ENCODE data around the gene SLC10A7.

Gene SLC10A7

DNA sequence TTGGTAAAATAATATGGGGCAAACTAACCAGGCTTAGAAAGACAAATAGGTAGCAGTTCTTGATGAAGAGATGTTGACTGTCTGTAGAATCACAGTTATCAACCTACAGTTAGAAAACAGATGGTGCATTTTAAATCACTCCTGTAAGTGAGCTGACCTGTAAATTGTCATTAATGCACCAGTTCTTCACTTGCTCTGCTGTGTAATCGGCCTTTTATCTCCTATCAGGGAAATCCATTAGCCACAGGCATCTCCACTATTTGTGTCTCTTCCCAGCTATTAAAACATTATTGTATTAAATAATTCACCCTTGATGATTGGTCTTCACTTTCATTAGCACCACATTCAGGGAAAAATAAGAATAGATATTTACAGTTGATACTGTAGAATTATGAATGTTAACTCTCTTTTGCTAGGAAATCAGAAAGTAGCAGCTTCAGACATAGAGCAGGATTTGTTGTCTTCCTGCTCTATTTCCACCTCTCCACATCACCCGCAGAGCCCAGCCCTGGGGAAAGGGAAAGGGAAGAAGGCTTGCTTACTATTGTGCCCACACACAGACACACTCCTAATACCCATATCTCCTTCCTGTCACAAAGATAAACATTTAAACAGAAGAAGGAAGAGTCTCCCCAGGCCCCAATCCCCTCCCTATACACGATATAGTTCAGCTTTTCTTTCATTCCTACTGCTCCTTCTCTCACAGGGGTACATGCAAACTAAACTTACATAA is 210.3 kb downstream of the SLC10A7 start:
- DNase-seq (ENCODE audit: low read depth in 3 of 3): no peak

DNA sequence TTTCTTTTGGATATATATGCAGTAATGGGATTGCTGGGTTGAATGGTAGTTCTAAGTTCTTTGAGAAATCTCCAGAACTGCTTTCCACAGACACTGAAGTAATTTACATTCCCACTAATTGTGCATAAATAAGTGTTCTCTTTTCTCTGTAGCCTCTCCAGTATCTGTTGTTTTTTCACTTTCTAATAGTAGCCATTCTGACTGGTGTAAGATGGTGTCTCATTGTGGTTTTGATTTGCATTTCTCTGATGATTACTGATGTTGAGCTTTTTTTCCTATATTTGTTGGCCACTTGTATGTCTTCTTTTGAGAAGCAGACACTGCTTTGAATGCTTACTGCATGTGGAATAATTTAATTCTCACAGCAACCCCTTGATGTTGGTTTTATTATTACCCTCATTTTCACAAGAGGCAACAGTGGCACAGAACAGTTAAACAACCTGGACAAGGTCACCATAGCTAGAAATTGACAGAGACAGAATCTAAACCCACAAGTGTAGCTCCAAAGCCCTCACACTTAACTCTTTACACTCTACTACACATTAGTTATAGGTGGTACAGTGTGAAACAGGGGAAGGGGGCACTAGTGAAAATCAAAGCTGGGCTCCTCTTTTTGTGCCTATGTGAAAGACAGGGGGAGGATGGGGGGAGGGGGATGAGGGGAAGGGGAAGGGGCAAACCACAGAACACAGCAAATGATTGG is 211.3 kb downstream of the SLC10A7 start:
- no peak for DNase-seq (ENCODE audit: low read depth in 3 of 3)

DNA sequence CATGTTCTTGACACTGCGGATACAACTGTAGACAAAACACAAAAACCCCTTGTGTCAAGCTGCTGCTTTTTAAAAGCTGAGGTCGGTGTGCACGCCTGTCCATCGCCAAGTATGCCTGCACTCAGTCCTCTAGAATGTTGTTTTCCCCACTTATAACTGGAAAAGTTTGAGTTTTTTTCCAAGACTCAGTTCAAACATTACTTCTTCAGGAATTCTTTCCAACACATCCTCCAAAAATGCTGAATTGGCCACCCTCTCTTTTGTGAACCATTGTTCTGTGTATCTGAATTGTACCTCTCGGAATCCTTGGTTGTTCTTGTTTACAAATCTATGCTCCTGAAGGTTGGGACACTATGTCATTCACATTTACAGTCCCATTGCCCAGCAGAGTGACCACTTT is 212.8 kb downstream of the SLC10A7 start:
- DNase-seq (ENCODE audit: low read depth in 3 of 3): no peak

DNA sequence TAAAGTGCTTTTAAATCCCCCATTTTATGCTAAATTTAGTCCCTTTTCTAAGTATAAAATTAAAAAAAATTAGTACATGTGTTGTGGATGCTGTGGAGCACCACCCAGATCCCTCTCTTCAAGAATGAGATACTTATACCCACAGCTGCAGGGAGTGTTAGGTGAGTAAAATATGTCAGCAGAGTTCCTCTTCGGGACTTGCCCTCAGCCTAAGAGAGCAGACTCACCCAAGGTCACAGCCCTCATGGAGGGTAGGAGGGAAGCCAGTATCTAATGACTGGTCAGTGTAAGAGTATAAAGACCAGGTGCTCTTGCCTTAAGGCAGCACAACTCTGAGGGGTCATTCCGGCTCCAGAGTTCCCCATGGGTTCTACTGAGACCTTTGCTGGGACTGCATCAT is 218.9 kb downstream of the SLC10A7 start:
- no peak for DNase-seq (ENCODE audit: low read depth in 3 of 3)

DNA sequence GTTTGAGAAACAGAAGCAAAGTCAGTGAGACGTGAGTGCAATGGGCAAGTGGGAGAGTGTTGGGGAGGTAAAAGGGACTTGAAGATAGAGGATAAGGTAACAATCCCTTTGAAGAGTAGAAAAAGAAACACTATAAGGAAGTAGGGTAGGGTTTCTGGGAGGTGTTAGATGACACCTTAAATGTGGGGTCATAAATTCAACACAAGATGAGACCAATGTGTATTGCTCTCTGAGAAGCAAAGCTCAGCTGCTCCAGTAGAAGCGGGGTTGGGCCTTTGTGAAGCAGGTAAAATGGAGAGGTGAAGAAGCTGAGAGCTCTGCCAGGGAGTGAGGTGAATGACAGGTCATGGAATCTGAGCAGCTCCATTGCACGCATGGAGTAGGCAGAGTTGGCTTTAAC is 222.1 kb downstream of the SLC10A7 start:
- no peak for DNase-seq (ENCODE audit: low read depth in 3 of 3)

DNA sequence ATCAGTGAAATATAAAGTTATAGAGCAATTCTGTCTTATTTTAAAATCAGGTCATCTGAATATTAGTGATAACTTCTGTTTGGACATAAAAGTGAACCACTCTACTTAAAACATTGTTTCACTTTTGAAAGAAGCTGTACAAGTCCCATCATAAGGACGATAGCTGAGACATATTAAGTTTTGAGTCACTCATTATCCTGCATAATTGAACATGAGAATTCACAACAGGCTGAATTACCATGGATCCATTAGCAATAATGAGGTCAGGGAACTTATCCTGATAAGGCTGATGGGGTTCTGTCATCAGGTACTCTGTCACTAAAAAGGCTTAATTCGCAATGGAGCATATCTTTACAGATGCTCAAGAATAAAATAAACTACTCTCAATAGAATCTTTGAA is 227.0 kb downstream of the SLC10A7 start:
- no peak for DNase-seq (ENCODE audit: low read depth in 3 of 3)

DNA sequence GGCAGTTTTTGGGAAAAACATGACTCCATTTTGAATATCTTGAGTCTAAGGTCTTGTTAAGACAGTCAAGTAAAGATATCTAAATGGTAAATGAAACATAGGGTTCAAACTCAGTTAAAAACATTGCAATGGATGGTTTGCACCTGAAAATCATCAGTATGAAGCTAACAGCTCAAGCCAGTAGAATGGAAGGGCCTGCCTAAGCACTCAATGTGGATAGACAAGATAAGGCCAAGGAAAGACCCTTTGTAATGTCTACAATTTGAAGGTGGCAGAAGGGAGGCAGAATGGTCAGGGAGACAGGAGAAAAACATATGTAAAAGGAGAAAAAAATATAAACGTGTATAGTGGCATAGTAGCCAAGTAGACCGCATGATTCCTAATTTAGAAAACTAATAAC is 229.2 kb downstream of the SLC10A7 start:
- DNase-seq (ENCODE audit: low read depth in 3 of 3): no peak

DNA sequence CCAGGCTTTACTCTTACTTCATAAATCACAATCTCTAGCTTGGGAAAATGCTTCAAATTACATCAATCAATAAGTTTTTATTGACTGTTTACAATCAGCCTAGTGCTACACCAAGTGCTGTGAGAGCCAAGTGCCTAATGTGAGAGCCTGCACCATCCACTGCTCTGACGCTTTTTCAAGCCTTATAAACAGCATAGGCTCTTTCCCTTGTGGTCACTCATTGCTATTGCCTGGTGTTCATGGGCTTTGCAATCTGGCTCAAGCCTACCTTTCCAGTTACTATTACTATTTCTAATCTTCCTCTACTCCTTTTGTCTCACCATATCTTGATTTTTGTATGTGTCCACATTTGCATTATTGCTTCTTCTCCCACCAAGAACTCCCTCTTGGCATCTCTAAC is 230.4 kb downstream of the SLC10A7 start:
- DNase-seq (ENCODE audit: low read depth in 3 of 3): no peak

DNA sequence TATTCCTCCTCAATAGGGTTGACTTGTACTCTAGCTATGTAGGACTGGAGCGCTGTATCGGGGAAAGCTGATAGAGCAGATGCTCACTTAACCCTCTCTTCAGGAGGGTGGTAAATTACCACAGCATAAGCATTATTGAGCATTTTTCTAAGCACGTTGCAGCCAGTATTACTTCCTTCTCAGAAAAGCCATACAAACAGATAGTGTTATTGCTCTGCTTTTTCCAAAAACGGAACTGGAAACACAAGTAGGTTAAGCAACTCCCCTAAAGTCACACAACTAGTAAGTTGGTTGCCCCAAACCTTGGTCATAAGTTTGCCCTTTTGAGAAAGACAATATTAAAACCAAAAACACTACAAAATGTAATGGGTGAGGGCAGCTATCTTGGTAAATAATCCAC is 233.5 kb downstream of the SLC10A7 start:
- DNase-seq (ENCODE audit: low read depth in 3 of 3): no peak

DNA sequence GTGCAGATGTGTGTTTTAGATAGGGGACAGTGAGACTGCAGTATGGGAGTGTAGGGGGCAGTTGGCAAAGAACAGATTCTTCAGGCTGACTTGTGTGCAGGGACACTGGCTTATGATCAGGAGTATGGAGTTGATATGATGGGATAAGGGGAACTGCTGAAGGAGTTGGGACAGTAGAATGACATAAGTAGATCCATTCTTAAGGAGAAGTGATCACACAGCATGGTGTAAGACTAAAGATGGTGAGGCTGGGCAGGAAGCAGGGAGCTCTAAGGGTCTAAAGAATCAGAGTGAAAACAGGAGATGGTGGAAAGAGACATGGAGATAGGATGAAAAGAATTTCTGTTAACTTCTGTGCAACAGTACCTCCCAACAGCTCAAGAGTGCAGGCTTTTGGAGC is 236.7 kb downstream of the SLC10A7 start:
- no peak for DNase-seq (ENCODE audit: low read depth in 3 of 3)

DNA sequence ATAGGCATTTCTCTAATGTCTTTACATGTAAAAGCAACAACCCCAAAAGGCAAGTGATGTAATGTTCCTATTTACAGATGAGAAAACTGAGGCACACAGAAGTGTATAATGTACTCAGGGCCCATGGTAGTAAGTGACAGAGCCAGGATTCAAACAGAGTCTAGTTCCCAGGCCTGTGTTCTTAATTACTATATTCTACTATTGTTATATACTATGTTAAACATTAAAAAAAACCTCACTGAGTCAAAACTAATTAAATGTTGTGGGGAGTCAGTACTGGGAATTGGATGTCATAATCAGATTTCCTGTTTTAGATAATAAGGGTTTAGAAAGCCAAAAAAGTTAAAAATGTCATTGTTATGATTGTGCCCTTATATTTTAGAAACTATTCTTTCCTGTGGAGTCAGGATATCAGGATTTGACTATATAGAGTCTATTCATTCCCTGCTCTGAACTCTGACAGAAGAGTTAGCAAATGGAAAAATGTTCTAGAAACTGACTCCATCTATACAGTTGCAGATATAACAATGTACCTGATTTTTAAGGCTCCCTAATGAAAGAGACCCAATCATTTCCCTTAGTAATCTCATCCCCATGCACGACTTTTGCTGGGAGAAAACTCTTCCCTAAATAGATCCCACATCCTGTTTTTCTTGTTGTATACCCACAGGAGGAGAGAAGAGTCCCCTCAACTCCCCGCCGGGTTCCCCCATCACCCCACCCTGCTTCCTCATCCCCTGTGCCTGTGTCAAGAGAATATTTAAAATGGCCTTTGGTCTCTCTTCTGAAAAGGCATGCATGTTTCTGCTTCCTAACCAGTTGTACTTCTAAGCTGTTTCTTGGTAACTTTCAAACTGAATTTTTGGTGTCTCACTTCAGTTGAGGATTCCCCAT is 237.7 kb downstream of the SLC10A7 start:
- DNase-seq (ENCODE audit: low read depth in 3 of 3): no peak

DNA sequence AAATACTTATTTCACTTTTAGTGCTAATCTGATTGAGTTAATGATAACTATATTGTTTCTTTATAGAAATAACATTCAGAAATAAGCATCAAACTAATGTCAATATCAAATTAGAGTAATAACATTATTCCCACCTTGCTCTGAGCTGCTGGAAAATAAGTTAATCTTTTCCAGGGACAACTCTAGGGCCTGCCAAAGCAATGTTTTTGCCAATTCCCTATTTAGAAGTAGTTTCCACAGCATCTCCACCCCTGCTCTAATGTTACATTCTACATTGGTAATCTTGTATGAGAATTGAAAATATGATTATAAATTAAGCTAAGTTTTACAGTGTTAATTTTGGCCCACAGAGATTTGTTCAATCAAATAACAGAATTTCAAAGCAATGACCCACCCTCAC is 239.1 kb downstream of the SLC10A7 start:
- DNase-seq (ENCODE audit: low read depth in 3 of 3): no peak

DNA sequence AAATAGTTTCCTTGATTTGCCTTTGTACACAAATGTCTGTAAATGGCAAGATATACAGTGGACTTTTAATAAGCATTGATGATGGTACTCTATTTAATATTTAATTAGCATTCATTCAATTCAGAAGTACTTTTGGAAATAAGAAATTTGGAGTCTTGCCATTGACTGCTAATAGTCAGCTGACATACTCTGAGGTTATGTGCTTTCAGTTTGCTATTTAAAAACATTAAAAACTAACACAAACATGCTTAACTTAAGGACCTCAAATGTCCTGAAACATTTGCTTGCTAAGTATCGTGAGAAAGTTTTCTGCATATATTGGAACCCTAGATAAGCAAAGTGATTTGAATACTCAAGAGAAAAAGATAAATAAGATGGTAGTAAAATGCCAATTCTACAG is 242.8 kb downstream of the SLC10A7 start:
- DNase-seq (ENCODE audit: low read depth in 3 of 3): no peak

DNA sequence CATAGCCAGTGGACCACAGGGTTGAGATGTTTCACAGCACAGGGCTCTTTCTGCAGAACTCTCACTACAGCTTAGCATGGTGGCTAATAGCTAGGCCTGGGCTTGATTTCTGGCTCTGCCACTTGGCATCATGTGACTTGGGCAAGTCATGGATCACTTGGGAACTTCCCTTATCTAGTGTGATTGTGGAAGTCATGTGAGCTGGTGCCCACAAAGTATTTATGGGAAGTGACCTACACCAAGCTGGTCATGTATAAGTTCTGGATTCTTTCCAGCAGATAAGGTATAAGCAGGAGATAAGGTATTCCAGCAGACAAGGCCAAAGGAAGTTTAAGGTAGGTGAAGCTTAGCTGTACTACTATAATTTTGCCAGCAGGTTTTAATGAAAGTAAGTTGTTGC is 246.4 kb downstream of the SLC10A7 start:
- DNase-seq (ENCODE audit: low read depth in 3 of 3): no peak

DNA sequence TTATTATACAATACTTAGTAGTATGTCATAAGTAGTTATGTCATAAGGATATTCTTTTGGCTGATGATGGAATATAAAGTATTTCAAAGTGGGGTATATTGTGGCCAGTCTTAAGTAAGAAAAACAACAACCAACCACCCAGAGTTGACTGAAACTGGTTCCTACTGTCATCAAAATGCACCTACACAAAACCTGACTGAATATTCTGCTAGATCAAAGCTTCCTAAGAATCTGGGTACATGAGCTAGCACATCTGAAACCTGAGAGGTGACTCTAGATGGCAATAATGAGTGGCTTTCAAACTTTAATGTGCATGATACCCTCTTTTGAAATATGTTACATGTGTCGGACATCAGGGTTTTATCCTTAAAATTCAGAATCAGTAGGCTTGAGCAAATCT is 247.0 kb downstream of the SLC10A7 start:
- DNase-seq (ENCODE audit: low read depth in 3 of 3): no peak

DNA sequence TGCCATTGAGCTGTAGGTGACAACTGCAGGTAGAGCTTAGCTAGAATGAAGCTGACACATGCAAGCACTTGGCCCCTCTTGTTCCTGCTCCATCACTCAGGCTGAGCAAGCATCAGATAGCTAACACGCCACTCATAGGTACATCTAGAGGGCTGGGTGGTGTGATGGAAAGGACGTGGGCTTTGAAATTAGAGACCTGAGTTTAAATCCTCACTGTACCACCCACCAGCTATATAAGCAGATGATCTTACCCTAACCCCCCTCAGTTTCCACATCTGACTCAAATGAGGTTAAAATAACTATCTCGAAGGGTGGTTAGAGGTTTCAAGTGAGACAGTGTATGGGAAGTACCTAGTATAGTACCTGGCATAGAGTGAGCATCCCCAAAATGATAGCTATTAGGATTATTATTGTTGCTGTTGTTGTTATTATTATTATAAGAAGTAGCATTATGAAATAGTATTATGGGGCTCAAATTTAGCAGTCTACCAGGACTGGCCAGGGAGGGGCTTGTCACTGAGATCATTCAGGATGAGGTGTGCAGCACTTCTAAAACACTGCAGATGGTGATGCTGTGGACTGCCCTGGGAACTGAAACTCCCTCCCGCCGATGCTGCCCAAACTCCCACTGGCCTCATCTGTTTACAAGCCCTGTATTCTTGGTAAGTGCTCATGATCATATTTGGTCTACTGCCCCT is 248.4 kb downstream of the SLC10A7 start:
- DNase-seq (ENCODE audit: low read depth in 3 of 3): no peak

DNA sequence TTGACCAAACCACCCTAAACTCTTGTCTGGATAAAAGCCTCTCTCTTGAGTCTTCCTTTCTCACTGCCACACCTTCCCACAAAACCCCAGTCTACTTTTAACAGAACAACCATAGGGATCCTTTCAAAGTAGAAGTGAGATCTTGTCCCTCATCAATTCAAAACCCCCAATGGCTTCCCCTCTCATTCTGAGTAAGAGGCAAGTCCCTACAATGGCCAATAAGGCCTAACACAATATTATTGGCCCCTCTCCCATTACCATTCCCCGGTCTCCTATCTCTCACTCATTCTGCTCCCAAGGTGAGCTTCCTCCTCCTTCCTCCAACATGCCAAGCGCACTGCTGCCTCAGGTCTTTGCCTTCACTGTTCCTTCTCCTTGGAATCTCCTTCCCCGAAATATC is 250.3 kb downstream of the SLC10A7 start:
- DNase-seq (ENCODE audit: low read depth in 3 of 3): no peak

DNA sequence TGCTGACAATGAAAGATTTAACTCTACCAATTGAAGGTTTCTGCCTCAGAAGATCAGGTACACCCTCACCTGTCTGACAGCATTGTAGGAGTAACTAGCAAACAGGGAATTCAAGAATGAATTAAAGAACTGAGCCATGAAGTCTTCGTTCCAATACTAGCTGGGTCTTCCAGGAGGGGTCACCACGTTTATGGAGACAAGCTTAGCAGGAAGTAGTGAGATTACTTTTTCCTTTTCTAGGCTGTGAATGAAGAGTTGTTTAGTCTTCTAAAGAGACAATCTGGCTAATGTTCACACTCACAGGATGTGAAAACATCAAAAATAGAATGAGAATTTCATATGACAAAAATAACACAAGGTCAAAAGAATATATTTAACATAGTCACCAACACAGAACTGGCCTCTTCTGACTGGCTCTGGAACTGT is 252.5 kb downstream of the SLC10A7 start:
- DNase-seq (ENCODE audit: low read depth in 3 of 3): no peak

DNA sequence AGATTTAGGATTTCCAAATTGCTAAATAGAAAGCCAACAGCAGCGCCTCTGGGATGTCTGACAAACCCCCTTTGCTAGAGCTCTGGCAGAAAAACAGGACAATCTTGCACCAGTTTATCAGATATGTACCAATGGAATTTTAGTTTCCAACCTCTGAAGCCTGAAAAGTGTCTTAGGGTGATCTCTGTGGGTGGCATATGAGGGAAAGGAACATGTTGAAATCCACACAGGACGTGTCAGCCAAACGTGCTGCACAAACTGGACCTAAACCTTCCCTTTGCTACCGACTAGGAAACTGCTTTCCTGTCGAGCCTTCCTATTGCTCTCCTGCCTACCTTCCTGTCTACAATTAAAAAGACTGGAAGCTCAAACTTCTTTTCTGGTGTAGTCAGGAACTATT is 253.9 kb downstream of the SLC10A7 start:
- no peak for DNase-seq (ENCODE audit: low read depth in 3 of 3)

DNA sequence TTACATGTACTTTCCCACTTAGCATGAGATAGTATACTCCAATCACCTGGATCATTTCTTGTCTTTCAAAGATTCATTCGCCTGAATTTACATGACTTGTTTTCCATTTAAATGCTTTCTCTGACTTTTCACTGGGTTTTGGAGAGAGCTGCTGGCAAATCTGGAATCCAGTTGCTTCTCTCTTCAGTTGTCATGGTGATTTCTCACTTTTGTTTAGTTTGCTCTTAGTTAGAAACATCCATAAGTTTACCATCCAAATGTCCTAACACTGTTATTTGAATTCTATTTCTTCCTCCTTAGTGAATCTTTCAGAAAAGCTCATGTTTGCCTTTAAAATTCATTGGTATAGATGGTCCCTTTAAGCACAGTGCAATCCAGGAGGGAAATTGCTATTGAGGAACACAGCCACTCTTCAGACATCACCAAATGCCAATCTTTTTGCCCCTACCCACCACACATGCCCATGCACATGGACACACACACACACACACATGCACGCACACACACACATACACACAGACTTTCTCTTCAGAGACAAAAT is 255.7 kb downstream of the SLC10A7 start:
- no peak for DNase-seq (ENCODE audit: low read depth in 3 of 3)

DNA sequence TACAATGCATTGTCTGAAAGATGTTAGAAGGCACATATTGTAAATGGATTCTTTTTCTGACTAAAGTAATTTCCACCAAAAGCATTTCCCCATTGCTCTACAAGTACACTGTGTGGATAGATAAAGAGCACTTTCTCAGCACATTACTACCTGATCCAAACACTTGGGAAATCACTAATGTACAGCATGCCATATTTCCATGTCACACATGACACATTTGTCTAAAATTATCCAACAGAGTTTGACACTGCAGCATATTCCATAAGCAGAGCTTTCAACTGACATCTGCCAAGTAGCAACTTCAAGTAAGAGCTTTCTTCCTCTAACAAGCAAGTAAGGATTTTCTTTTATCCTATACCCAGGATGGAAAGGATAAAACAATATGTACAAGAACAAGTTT is 257.9 kb downstream of the SLC10A7 start:
- no peak for DNase-seq (ENCODE audit: low read depth in 3 of 3)

DNA sequence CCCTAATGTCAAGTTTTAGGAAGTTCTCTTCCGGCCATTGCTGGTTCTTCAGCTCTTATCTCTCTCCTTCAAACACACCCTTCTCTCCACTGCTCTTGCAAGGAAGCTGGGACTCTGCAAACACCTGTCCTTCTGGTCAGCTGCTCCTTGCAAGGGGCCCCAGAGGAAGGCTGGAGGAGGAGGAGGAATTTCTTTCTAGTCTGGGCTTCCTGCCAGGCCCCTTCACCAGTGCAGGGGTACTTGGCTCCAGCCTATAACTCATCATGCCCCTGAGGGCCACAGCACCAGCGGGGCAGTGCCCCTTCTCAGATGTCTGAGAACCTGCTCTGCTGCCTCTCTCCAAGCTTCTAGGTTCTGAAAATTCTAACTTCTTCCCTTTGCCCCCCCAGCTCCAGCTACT is 260.7 kb downstream of the SLC10A7 start:
- no peak for DNase-seq (ENCODE audit: low read depth in 3 of 3)

Measured in stimulated activated CD4-positive, alpha-beta T cell treated with anti-CD3 and anti-CD28 coated beads, TNF-alpha, amount 100 ng/mL, for 48 hours (primary cell).